ENCODE data around the gene CPNE7. TPM values are rescaled to one million over a fixed set of nuclear protein-coding genes. Genes with fewer than 3 reads are reported as not detected.

CPNE7 gene
- total and polyA plus RNA-seq, 2 donors (not counting 1 experiment from before 2014, with no cell fraction given), result 10.2 to 53.0 TPM

GRCh38 chr16:89555780-89556179, 19.8 kb upstream of the CPNE7 start:
- H2AFZ ChIP-seq (ENCODE audit: low read length), result no peak overlapping the region

GRCh38 chr16:89556750-89557689, 18.5 kb upstream of the CPNE7 start:
- Histone ChIP-seq H3K27me3 (ENCODE audit: control insufficient read depth, insufficient read depth, low read length) (no peaks in the 10 kb centered on the region), H3K36me3 (ENCODE audit: control insufficient read depth, insufficient read depth, low read length) (peaks cover 34% of the 10 kb centered on the region), H3K79me2 (ENCODE audit: control insufficient read depth, insufficient read depth, low read length) (peaks cover 15% of the 10 kb centered on the region), H3K4me3 (replicated peaks in 1 of 4; ENCODE audit: control extremely low read depth in 1 of 4, insufficient read depth in 1 of 4, low read depth in 3 of 4, low read length in 4 of 4) (no peak overlapping the region), H3K4me1 (ENCODE audit: control insufficient read depth, extremely low read depth, insufficient read depth, low read length) (peaks cover 3% of the 10 kb centered on the region), H3K9me3 (ENCODE audit: control insufficient read depth, insufficient read depth, low read depth, low read length) (no peaks in the 10 kb centered on the region), H4K20me1 (ENCODE audit: control insufficient read depth, extremely low read depth, insufficient read depth, low read length) (no peaks in the 10 kb centered on the region), H3K9ac (ENCODE audit: insufficient read depth, low read length) (no peak overlapping the region), H3K27ac (ENCODE audit: insufficient read depth, low read length) (no peak overlapping the region), H3K4me2 (ENCODE audit: extremely low read depth, insufficient read depth, low read length) (no peak overlapping the region), H2AFZ (ENCODE audit: low read length) (no peak overlapping the region)
- DNase-seq (ENCODE audit: low read depth in 2 of 2), result peak; percentile 65 to 71
- TF ChIP-seq CTCF (conservative IDR thresholded peaks at IDR 0.05 in 1 of 2, IDR thresholded peaks at IDR 0.05 in 1 of 2; ENCODE audit: low read depth in 1 of 2, low read length in 2 of 2) (peak; percentile 67 to 92), EZH2 (IDR thresholded peaks at IDR 0.05; ENCODE audit: low read length, missing control alignments) (no peak)

More at GRCh38 chr16:89555780-89556179, 19.8 kb upstream of the CPNE7 start:
- Histone ChIP-seq H3K27ac (ENCODE audit: insufficient read depth, low read length) (no peak overlapping the region), H3K4me1 (ENCODE audit: control insufficient read depth, extremely low read depth, insufficient read depth, low read length) (peaks cover 3% of the 10 kb centered on the region), H3K27me3 (ENCODE audit: control insufficient read depth, insufficient read depth, low read length) (no peaks in the 10 kb centered on the region), H3K4me3 (replicated peaks in 1 of 4; ENCODE audit: control extremely low read depth in 1 of 4, insufficient read depth in 1 of 4, low read depth in 3 of 4, low read length in 4 of 4) (no peak overlapping the region), H3K9me3 (ENCODE audit: control insufficient read depth, insufficient read depth, low read depth, low read length) (no peaks in the 10 kb centered on the region), H3K9ac (ENCODE audit: insufficient read depth, low read length) (no peak overlapping the region), H4K20me1 (ENCODE audit: control insufficient read depth, extremely low read depth, insufficient read depth, low read length) (no peaks in the 10 kb centered on the region), H3K79me2 (ENCODE audit: control insufficient read depth, insufficient read depth, low read length) (peaks cover 3% of the 10 kb centered on the region), H3K36me3 (ENCODE audit: control insufficient read depth, insufficient read depth, low read length) (peaks cover 30% of the 10 kb centered on the region), H3K4me2 (ENCODE audit: extremely low read depth, insufficient read depth, low read length) (no peak overlapping the region)
- TF ChIP-seq CTCF (conservative IDR thresholded peaks at IDR 0.05 in 1 of 2, IDR thresholded peaks at IDR 0.05 in 1 of 2; ENCODE audit: low read depth in 1 of 2, low read length in 2 of 2) (no peak), EZH2 (IDR thresholded peaks at IDR 0.05; ENCODE audit: low read length, missing control alignments) (no peak)
- no peak for DNase-seq (ENCODE audit: low read depth in 2 of 2)

GRCh38 chr16:89557690-89558490, 17.7 kb upstream of the CPNE7 start:
- H2AFZ ChIP-seq (ENCODE audit: low read length), result no peak overlapping the region
- H3K36me3 ChIP-seq (ENCODE audit: control insufficient read depth, insufficient read depth, low read length), result peaks cover 36% of the 10 kb centered on the region
- no peak overlapping the region for H3K9ac ChIP-seq (ENCODE audit: insufficient read depth, low read length)
- H3K9me3 ChIP-seq (ENCODE audit: control insufficient read depth, insufficient read depth, low read depth, low read length), result no peaks in the 10 kb centered on the region
- H4K20me1 ChIP-seq (ENCODE audit: control insufficient read depth, extremely low read depth, insufficient read depth, low read length), result no peaks in the 10 kb centered on the region
- no peak overlapping the region for H3K4me2 ChIP-seq (ENCODE audit: extremely low read depth, insufficient read depth, low read length)
- H3K79me2 ChIP-seq (ENCODE audit: control insufficient read depth, insufficient read depth, low read length), result peaks cover 24% of the 10 kb centered on the region
- H3K27ac ChIP-seq (ENCODE audit: insufficient read depth, low read length), result no peak overlapping the region
- DNase-seq (ENCODE audit: low read depth in 2 of 2), result no peak
- peaks cover 6% of the 10 kb centered on the region for H3K4me1 ChIP-seq (ENCODE audit: control insufficient read depth, extremely low read depth, insufficient read depth, low read length)
- H3K27me3 ChIP-seq (ENCODE audit: control insufficient read depth, insufficient read depth, low read length), result no peaks in the 10 kb centered on the region
- TF ChIP-seq EZH2 (IDR thresholded peaks at IDR 0.05; ENCODE audit: low read length, missing control alignments), result no peak
- TF ChIP-seq CTCF (conservative IDR thresholded peaks at IDR 0.05 in 1 of 2, IDR thresholded peaks at IDR 0.05 in 1 of 2; ENCODE audit: low read depth in 1 of 2, low read length in 2 of 2), result no peak
- no peak overlapping the region for H3K4me3 ChIP-seq (replicated peaks in 1 of 4; ENCODE audit: control extremely low read depth in 1 of 4, insufficient read depth in 1 of 4, low read depth in 3 of 4, low read length in 4 of 4)
